ENCODE measurements around the gene MAP2K4.

DNA sequence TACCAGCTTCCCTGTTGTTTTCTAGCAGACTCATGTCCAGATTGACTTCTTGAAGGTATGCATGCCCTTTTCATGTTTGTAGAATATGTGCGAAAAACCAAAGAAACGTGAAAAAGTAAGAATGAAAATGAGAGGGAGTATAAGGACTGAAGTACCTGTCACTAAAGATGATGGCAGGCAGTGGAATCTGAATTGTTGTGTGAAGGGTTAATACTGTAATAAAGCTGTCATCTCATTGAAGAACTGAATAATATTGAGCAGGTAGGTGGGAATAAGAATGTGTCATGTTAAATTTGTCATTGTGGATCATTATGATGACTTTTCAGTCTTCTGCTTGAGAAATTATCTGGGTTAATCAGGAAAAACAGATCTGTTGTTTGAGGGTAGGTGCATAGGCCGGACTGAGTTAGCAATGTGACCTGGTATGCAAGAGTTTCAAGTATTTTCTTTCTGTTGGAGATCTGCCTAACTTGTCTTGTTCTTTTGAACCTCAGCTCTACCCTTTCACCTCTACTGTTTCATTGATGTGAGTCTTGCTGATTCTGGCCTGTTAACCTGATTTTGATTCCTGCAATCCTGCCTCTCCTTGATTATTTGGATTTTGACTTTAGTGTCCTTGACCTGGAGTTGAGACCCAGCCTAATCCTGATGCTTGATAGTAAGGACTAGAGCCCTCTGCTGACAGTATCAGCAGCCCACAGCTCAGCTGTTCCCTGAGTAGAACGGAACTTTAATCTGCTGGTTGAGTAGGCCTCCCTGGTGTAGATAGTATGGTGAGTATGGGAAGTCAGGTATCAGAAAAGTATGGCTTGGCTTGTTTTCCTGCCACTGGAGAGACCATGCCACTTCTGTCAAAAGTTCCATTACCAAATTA, 64.6 kb downstream of the MAP2K4 start:
- TF ChIP-seq, protein P1, sequence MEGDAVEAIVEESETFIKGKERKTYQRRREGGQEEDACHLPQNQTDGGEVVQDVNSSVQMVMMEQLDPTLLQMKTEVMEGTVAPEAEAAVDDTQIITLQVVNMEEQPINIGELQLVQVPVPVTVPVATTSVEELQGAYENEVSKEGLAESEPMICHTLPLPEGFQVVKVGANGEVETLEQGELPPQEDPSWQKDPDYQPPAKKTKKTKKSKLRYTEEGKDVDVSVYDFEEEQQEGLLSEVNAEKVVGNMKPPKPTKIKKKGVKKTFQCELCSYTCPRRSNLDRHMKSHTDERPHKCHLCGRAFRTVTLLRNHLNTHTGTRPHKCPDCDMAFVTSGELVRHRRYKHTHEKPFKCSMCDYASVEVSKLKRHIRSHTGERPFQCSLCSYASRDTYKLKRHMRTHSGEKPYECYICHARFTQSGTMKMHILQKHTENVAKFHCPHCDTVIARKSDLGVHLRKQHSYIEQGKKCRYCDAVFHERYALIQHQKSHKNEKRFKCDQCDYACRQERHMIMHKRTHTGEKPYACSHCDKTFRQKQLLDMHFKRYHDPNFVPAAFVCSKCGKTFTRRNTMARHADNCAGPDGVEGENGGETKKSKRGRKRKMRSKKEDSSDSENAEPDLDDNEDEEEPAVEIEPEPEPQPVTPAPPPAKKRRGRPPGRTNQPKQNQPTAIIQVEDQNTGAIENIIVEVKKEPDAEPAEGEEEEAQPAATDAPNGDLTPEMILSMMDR (conservative IDR thresholded peaks at IDR 0.05; ENCODE audit: low read depth, low read length), result no peak
- no peak for TF ChIP-seq EZH2 (IDR thresholded peaks at IDR 0.05; ENCODE audit: borderline replicate concordance, low read depth, low read length, poor library complexity, severe bottlenecking)
